H1 (cell line): ENCODE measurements around the gene LMTK2. TPM values are rescaled to one million over a fixed set of nuclear protein-coding genes. Genes with fewer than 3 reads are reported as not detected.

ENCODE experiments used
- BACH1 ChIP-seq: IDR thresholded peaks from 2 replicates; pipeline ENCODE4 v1.6.1; 2012; ENCODE audit warnings: low read length, improper control_type of control experiment
- CEBPB ChIP-seq: IDR thresholded peaks from 2 replicates; pipeline ENCODE4 v1.6.1; 2012; ENCODE audit warnings: low read depth, low read length
- SAP30 ChIP-seq: fragments of 300-600 bp; sonication (generic); IDR thresholded peaks from 2 replicates; pipeline ENCODE4 v1.7.1; 2012; ENCODE audit warnings: low read length, moderate library complexity, mild to moderate bottlenecking, inconsistent platforms; ENCODE audit not compliant: insufficient read depth, insufficient replicate concordance
- SP4 ChIP-seq: IDR thresholded peaks from 2 replicates; pipeline ENCODE4 v1.6.1; 2012; ENCODE audit warnings: low read length, inconsistent platforms
- SUZ12 ChIP-seq: fragments of 200-600 bp; sonication (generic); IDR thresholded peaks from 2 replicates; pipeline ENCODE4 v1.6.1; 2012; ENCODE audit warnings: mild to moderate bottlenecking, inconsistent platforms, low read length, moderate library complexity, mixed read lengths
- polyA plus RNA-seq, 7 experiments: library from polyadenylated mRNA; depleted of rRNA in 3 of 7; stranded (reverse) in 5 of 7; unstranded in 2 of 7; fragments of >200 nt in 5 of 7; fragments of 200-250 nt in 2 of 7; gene quantifications; 1 replicate in 5 of 7; 2 replicates in 1 of 7; 4 replicates in 1 of 7; pipeline versions ENCODE4 v1.2.1 to v1.2.3, GENCODE V29; 2011 to 2013; ENCODE audit warnings: missing spikeins in 2 of 7, mixed read lengths in 2 of 7
- total RNA-seq: library from RNA; stranded (reverse); fragmentation: NEBNext Ultra II Directional; extraction: Animal tissue kit (Norgen Biotek cat#: 25700); gene quantifications from 2 replicates; pipeline ENCODE4 v1.2.1, GENCODE V29; 2021
- TF ChIP-seq, protein P1 (sequence below), 3 experiments: IDR thresholded peaks; 1 replicate in 2 of 3; 2 replicates in 1 of 3; pipeline versions ENCODE4 v1.5.1 to v1.6.1; 2011; ENCODE audit warnings: low read length in 3 of 3, mild to moderate bottlenecking in 3 of 3, inconsistent platforms in 2 of 3, low read depth in 1 of 3, moderate library complexity in 1 of 3; ENCODE audit not compliant: insufficient read depth in 1 of 3; ENCODE audit errors: control extremely low read depth in 1 of 3
- TF ChIP-seq, protein P2 (sequence below): fragments of 300-600 bp; sonication (generic); IDR thresholded peaks from 2 replicates; pipeline ENCODE4 v1.7.1; 2012; ENCODE audit warnings: low read length, moderate library complexity, mild to moderate bottlenecking, inconsistent platforms; ENCODE audit not compliant: insufficient replicate concordance

LMTK2 gene
- total and polyA plus RNA-seq, 2 of the 8 experiments (the other 6 are each of a cell fraction or from before 2014, with no cell fraction given): 9.7 to 30.7 TPM

DNA sequence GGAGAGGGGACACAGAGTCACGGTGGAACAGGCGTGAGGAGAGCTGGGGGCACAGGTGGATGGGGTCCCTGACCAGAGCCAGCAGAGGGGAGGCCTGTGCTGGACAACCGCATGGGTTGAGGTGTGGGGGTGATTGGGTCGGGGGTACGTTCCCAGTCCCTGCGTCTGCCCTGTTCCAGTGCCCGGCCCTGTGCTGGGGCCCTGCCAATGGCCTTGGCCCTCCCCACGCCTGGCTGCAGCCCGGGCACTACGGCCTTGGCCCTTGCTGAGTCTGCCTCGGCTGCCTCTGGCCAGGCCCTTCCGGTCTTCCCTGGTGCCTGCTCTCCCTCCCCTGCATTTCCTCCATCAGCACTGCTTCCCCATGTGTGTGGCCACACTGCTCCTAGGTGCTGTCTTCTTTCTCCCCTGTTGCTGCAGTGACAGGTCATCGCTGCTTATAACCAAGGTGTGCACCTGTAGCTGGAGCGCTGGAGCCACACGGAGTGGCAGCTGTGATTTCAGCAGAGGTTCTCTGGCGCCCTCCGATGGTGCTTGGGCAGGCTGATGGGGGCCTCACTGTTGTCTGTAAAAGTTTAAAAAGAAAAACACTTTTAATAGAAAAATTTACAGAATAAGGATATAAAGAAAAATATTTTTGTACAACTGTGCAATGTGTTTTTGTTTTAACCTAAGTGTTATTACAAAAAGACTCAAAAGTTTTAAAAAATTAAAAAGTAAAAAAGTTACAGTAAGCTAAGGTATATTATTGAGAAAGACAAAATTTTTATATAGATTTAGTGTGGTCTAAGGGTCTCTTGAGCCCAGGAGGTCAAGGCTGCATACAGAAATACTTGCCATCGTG is 59.4 kb downstream of the LMTK2 start (continued):
- TF ChIP-seq, protein P1, sequence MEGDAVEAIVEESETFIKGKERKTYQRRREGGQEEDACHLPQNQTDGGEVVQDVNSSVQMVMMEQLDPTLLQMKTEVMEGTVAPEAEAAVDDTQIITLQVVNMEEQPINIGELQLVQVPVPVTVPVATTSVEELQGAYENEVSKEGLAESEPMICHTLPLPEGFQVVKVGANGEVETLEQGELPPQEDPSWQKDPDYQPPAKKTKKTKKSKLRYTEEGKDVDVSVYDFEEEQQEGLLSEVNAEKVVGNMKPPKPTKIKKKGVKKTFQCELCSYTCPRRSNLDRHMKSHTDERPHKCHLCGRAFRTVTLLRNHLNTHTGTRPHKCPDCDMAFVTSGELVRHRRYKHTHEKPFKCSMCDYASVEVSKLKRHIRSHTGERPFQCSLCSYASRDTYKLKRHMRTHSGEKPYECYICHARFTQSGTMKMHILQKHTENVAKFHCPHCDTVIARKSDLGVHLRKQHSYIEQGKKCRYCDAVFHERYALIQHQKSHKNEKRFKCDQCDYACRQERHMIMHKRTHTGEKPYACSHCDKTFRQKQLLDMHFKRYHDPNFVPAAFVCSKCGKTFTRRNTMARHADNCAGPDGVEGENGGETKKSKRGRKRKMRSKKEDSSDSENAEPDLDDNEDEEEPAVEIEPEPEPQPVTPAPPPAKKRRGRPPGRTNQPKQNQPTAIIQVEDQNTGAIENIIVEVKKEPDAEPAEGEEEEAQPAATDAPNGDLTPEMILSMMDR (IDR thresholded peaks at IDR 0.05; ENCODE audit: control extremely low read depth in 1 of 3, insufficient read depth in 1 of 3, low read depth in 1 of 3, low read length in 3 of 3): peak; percentile 78 to 84 (median 78)
- no peak for TF ChIP-seq SAP30
- no peak for TF ChIP-seq SUZ12
- no peak for TF ChIP-seq CEBPB
- no peak for TF ChIP-seq BACH1
- TF ChIP-seq, protein P2, sequence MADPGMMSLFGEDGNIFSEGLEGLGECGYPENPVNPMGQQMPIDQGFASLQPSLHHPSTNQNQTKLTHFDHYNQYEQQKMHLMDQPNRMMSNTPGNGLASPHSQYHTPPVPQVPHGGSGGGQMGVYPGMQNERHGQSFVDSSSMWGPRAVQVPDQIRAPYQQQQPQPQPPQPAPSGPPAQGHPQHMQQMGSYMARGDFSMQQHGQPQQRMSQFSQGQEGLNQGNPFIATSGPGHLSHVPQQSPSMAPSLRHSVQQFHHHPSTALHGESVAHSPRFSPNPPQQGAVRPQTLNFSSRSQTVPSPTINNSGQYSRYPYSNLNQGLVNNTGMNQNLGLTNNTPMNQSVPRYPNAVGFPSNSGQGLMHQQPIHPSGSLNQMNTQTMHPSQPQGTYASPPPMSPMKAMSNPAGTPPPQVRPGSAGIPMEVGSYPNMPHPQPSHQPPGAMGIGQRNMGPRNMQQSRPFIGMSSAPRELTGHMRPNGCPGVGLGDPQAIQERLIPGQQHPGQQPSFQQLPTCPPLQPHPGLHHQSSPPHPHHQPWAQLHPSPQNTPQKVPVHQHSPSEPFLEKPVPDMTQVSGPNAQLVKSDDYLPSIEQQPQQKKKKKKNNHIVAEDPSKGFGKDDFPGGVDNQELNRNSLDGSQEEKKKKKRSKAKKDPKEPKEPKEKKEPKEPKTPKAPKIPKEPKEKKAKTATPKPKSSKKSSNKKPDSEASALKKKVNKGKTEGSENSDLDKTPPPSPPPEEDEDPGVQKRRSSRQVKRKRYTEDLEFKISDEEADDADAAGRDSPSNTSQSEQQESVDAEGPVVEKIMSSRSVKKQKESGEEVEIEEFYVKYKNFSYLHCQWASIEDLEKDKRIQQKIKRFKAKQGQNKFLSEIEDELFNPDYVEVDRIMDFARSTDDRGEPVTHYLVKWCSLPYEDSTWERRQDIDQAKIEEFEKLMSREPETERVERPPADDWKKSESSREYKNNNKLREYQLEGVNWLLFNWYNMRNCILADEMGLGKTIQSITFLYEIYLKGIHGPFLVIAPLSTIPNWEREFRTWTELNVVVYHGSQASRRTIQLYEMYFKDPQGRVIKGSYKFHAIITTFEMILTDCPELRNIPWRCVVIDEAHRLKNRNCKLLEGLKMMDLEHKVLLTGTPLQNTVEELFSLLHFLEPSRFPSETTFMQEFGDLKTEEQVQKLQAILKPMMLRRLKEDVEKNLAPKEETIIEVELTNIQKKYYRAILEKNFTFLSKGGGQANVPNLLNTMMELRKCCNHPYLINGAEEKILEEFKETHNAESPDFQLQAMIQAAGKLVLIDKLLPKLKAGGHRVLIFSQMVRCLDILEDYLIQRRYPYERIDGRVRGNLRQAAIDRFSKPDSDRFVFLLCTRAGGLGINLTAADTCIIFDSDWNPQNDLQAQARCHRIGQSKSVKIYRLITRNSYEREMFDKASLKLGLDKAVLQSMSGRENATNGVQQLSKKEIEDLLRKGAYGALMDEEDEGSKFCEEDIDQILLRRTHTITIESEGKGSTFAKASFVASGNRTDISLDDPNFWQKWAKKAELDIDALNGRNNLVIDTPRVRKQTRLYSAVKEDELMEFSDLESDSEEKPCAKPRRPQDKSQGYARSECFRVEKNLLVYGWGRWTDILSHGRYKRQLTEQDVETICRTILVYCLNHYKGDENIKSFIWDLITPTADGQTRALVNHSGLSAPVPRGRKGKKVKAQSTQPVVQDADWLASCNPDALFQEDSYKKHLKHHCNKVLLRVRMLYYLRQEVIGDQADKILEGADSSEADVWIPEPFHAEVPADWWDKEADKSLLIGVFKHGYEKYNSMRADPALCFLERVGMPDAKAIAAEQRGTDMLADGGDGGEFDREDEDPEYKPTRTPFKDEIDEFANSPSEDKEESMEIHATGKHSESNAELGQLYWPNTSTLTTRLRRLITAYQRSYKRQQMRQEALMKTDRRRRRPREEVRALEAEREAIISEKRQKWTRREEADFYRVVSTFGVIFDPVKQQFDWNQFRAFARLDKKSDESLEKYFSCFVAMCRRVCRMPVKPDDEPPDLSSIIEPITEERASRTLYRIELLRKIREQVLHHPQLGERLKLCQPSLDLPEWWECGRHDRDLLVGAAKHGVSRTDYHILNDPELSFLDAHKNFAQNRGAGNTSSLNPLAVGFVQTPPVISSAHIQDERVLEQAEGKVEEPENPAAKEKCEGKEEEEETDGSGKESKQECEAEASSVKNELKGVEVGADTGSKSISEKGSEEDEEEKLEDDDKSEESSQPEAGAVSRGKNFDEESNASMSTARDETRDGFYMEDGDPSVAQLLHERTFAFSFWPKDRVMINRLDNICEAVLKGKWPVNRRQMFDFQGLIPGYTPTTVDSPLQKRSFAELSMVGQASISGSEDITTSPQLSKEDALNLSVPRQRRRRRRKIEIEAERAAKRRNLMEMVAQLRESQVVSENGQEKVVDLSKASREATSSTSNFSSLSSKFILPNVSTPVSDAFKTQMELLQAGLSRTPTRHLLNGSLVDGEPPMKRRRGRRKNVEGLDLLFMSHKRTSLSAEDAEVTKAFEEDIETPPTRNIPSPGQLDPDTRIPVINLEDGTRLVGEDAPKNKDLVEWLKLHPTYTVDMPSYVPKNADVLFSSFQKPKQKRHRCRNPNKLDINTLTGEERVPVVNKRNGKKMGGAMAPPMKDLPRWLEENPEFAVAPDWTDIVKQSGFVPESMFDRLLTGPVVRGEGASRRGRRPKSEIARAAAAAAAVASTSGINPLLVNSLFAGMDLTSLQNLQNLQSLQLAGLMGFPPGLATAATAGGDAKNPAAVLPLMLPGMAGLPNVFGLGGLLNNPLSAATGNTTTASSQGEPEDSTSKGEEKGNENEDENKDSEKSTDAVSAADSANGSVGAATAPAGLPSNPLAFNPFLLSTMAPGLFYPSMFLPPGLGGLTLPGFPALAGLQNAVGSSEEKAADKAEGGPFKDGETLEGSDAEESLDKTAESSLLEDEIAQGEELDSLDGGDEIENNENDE: no peak
- no peak for TF ChIP-seq SP4
